Osteoblast (primary cell): Measurements from ENCODE around the gene NUP85. TPM values are rescaled to one million over a fixed set of nuclear protein-coding genes. Genes with fewer than 3 reads are reported as not detected.

Source experiments
- DNase-seq: peaks from one replicate; pipeline ENCODE4 v3.0.0; 2011; ENCODE audit warnings: low spot score, mixed read lengths; ENCODE audit not compliant: insufficient read length; ENCODE audit errors: missing footprints
- H2AFZ ChIP-seq: 2 replicates; pipeline ENCODE4 v1.6.0; 2011; ENCODE audit warnings: mild to moderate bottlenecking, low read length
- H3K27ac ChIP-seq: 2 replicates; pipeline ENCODE4 v1.5.1; 2011; ENCODE audit warnings: mild to moderate bottlenecking, low read depth, low read length, moderate library complexity
- H3K27me3 ChIP-seq: 2 replicates; pipeline ENCODE4 v1.6.0; 2012; ENCODE audit warnings: mild to moderate bottlenecking, control low read depth, inconsistent platforms, low read length, moderate library complexity; ENCODE audit not compliant: insufficient read depth
- H3K36me3 ChIP-seq: 2 replicates; pipeline ENCODE4 v1.5.1; 2011; ENCODE audit warnings: mild to moderate bottlenecking, low read length, control low read depth, moderate library complexity; ENCODE audit not compliant: insufficient read depth
- H3K4me1 ChIP-seq: 2 replicates; pipeline ENCODE4 v1.5.1; 2011; ENCODE audit warnings: mild to moderate bottlenecking, low read length, control low read depth, moderate library complexity; ENCODE audit not compliant: insufficient read depth
- H3K4me2 ChIP-seq: 2 replicates; pipeline ENCODE4 v1.6.0; 2011; ENCODE audit warnings: mild to moderate bottlenecking, low read length; ENCODE audit not compliant: insufficient read depth
- H3K4me3 ChIP-seq: fragments of 200-600 bp; sonication (generic); 3 replicates; pipeline ENCODE4 v1.5.1; 2012; ENCODE audit warnings: mild to moderate bottlenecking, low read length, inconsistent platforms; ENCODE audit not compliant: insufficient read depth
- H3K79me2 ChIP-seq: 2 replicates; pipeline ENCODE4 v1.6.0; 2012; ENCODE audit warnings: mild to moderate bottlenecking, low read length, control low read depth, inconsistent platforms; ENCODE audit not compliant: insufficient read depth
- H3K9me3 ChIP-seq: 2 replicates; pipeline ENCODE4 v1.5.1; 2011; ENCODE audit warnings: low read depth, low read length, control low read depth
- H4K20me1 ChIP-seq: 2 replicates; pipeline ENCODE4 v1.6.0; 2012; ENCODE audit warnings: mild to moderate bottlenecking, low read length, control low read depth; ENCODE audit not compliant: insufficient read depth
- total RNA-seq: library from RNA; depleted of rRNA; stranded (reverse); fragments of >200 nt; gene quantifications from 2 replicates; pipeline ENCODE4 v1.2.3, GENCODE V29; 2012
- TF ChIP-seq, protein P1 (sequence below): IDR thresholded peaks from 2 replicates; pipeline ENCODE4 v1.5.1; 2011; ENCODE audit warnings: mild to moderate bottlenecking, low read depth, low read length, moderate library complexity; ENCODE audit errors: extremely low read depth

NUP85 gene
- total RNA-seq, 1 donor, result 26.4 TPM

GRCh38 chr17:75241996-75242460 lies 36.5 kb downstream of the NUP85 start:
- peak overlapping the region; percentile 81 for H3K27ac ChIP-seq

GRCh38 chr17:75242461-75243042 lies 37.1 kb downstream of the NUP85 start:
- Histone ChIP-seq H4K20me1 (peaks cover 84% of the 10 kb centered on the region), H3K27me3 (no peaks in the 10 kb centered on the region), H3K9me3 (no peaks in the 10 kb centered on the region), H3K4me1 (peaks cover 23% of the 10 kb centered on the region), H3K4me3 (no peak overlapping the region), H3K79me2 (peaks cover 12% of the 10 kb centered on the region), H3K4me2 (no peak overlapping the region), H2AFZ (no peak overlapping the region), H3K36me3 (peaks cover 82% of the 10 kb centered on the region), H3K27ac (peak overlapping the region; percentile 81)
- DNase-seq, result peak; percentile 46
- TF ChIP-seq, protein P1, sequence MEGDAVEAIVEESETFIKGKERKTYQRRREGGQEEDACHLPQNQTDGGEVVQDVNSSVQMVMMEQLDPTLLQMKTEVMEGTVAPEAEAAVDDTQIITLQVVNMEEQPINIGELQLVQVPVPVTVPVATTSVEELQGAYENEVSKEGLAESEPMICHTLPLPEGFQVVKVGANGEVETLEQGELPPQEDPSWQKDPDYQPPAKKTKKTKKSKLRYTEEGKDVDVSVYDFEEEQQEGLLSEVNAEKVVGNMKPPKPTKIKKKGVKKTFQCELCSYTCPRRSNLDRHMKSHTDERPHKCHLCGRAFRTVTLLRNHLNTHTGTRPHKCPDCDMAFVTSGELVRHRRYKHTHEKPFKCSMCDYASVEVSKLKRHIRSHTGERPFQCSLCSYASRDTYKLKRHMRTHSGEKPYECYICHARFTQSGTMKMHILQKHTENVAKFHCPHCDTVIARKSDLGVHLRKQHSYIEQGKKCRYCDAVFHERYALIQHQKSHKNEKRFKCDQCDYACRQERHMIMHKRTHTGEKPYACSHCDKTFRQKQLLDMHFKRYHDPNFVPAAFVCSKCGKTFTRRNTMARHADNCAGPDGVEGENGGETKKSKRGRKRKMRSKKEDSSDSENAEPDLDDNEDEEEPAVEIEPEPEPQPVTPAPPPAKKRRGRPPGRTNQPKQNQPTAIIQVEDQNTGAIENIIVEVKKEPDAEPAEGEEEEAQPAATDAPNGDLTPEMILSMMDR, result no peak

More at GRCh38 chr17:75241996-75242460, 36.5 kb downstream of the NUP85 start:
- Histone ChIP-seq H3K4me2 (peak overlapping the region; percentile 34), H2AFZ (no peak overlapping the region), H3K79me2 (peaks cover 9% of the 10 kb centered on the region), H3K36me3 (peaks cover 85% of the 10 kb centered on the region), H3K27me3 (no peaks in the 10 kb centered on the region), H4K20me1 (peaks cover 85% of the 10 kb centered on the region), H3K4me3 (no peak overlapping the region), H3K4me1 (peaks cover 23% of the 10 kb centered on the region), H3K9me3 (no peaks in the 10 kb centered on the region)
- TF ChIP-seq, protein P1, result no peak
- peak; percentile 97 for DNase-seq

DNA sequence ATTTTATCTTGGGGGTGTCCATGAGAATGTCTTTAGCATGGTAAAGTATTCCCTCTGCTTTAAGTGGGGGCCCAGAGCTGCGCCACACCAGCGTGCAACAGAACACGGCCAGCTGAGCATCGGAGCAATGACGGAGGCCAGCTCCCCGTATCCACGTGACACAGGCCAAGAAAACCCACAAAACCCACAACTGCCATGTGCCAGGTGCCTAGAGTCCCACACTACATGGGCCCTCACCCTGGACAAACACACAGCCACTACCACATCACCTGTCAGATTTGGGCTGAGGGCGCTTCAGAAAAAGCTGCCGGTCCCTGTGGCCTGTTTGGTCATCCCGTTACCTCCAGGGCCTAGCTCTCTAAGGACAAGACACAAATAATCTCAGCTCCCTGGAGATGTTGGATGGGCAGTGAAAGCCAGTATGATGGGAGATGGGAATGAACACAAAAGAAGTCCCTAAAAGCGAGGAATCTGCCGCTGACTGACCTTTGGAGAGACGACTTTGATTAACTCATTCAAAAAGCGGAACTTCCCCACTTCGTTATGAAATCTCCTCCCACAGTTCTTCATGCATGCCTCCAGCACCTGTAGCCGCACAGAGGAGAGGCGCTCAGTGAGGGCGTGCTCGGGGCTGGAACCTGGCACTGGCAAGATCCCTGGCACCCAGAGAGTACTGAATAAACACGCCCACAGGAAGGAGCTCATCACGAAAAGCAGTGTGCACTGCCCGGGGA lies 38.8 kb downstream of the NUP85 start:
- H3K4me2 ChIP-seq, result no peak overlapping the region
- H3K27ac ChIP-seq, result no peak overlapping the region
- no peak overlapping the region for H2AFZ ChIP-seq
- no peaks in the 10 kb centered on the region for H3K27me3 ChIP-seq
- H3K9me3 ChIP-seq, result no peaks in the 10 kb centered on the region
- no peak overlapping the region for H3K4me3 ChIP-seq
- H3K79me2 ChIP-seq, result peaks cover 23% of the 10 kb centered on the region
- H3K4me1 ChIP-seq, result peaks cover 23% of the 10 kb centered on the region
- peaks cover 68% of the 10 kb centered on the region for H3K36me3 ChIP-seq
- DNase-seq, result peak; percentile 51
- TF ChIP-seq, protein P1, result no peak
- H4K20me1 ChIP-seq, result peaks cover 73% of the 10 kb centered on the region

DNA sequence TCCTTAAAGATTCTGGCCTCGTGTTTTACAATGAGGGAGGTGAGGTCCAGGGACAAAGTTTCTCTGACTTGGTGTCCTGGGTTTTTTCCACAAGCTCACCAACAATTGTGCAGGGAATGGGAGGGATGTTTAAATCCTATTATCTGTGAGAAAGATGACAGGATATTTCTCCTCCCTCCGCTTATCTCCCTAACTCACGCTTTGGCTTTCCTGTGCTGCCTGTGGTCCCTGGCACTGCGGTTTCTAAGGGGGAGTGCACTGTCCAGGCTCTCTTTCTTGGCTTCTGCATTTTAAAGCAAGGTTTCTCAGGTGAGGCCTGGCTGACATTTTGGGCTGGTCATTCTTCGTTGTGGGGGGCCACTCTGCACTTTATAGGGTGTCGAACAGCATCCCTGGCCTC lies 39.5 kb downstream of the NUP85 start:
- Histone ChIP-seq H3K4me2 (no peak overlapping the region), H4K20me1 (peaks cover 75% of the 10 kb centered on the region), H3K9me3 (no peaks in the 10 kb centered on the region), H3K36me3 (peaks cover 61% of the 10 kb centered on the region), H3K4me3 (no peak overlapping the region), H3K27ac (no peak overlapping the region), H3K4me1 (peaks cover 30% of the 10 kb centered on the region), H3K27me3 (no peaks in the 10 kb centered on the region), H2AFZ (no peak overlapping the region), H3K79me2 (peaks cover 26% of the 10 kb centered on the region)
- TF ChIP-seq, protein P1, result no peak
- peak; percentile 52 for DNase-seq
